GM12873 (cell line): ENCODE measurements around the gene DDX53.

Experiments
- TF ChIP-seq, protein P1 (sequence below): IDR thresholded peaks from 2 replicates; pipeline ENCODE4 v1.5.1; 2012; ENCODE audit warnings: low read depth, mild to moderate bottlenecking, moderate library complexity, low read length, control low read depth; ENCODE audit not compliant: insufficient read depth; ENCODE audit errors: missing control alignments

Gene DDX53

DNA sequence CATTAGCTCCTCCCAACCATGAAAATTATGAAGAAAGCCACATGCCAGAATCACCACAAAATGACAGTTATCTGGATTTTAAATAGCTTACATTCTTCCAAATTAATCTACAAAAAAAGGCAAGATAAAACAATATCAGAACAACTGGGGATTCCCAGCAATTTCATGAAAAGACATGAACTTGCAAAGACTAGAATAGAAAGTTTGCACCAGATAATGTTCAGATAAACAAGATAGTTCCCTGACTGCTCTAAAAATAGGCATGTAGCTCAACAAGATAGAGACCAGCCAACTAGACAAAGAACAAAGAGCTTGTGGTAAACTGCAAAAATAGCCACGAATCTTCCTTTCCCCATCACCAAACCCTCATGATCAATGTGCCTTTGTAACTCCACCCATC lies 30.3 kb upstream of the DDX53 start:
- TF ChIP-seq, protein P1, sequence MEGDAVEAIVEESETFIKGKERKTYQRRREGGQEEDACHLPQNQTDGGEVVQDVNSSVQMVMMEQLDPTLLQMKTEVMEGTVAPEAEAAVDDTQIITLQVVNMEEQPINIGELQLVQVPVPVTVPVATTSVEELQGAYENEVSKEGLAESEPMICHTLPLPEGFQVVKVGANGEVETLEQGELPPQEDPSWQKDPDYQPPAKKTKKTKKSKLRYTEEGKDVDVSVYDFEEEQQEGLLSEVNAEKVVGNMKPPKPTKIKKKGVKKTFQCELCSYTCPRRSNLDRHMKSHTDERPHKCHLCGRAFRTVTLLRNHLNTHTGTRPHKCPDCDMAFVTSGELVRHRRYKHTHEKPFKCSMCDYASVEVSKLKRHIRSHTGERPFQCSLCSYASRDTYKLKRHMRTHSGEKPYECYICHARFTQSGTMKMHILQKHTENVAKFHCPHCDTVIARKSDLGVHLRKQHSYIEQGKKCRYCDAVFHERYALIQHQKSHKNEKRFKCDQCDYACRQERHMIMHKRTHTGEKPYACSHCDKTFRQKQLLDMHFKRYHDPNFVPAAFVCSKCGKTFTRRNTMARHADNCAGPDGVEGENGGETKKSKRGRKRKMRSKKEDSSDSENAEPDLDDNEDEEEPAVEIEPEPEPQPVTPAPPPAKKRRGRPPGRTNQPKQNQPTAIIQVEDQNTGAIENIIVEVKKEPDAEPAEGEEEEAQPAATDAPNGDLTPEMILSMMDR, result no peak

DNA sequence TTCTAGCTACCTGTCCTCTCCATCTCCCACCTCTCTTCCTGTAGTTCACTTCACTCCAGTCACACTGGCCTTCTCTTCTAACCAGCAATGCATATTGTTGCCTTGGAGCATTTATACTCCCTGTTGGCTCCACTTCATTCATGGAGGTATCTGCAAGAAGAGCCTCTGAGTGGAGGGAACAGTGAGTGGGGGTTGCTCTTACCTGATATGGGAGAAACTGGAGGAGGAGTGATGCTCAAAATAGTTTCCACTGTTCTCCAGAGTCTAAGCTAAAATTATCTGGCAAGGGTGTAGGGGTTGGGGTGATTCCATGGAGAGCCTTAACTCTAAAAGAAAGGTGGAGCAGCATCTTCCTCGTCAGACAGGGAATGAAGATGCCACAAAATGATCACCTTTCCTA lies 28.9 kb upstream of the DDX53 start:
- TF ChIP-seq, protein P1, result no peak

DNA sequence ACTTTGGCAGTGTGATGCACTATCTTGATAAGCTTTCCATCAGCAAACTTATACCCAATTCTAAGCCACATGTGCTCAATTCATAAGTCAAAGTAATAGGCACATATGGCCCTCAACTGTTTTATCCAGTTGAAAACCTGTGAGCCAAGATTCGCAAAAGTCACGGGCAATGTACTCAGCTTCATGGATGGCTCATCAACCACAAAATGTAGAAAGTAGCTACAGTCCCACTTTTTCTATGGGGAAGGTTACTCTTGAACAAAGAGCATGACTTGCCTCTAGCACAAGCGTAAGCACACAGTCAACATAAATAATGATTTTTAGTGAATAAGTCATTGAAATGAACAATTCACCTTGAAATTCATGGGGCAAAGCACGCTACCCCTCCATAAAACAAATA lies 25.1 kb upstream of the DDX53 start:
- TF ChIP-seq, protein P1, result no peak

GRCh38 chrX:22975786-22976185 lies 24.0 kb upstream of the DDX53 start:
- TF ChIP-seq, protein P1, result no peak

DNA sequence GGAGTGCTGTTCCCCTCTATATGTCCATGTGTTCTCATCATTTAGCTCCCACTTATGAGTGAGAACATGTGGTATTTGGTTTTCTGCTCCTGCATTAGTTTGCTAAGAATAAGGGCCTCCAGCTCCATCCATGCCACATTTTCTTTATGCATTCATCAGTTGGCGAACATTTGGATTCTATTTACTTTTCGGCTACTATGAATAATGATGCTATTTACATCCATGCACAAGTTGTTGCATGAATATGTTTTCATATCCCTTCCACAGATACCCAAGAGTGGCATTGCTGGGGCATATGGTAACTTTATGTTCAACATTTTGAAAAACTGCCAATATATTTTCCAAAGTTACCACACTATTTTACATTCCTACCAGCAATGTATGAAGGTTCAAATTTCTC lies 13.8 kb upstream of the DDX53 start:
- TF ChIP-seq, protein P1, result no peak

DNA sequence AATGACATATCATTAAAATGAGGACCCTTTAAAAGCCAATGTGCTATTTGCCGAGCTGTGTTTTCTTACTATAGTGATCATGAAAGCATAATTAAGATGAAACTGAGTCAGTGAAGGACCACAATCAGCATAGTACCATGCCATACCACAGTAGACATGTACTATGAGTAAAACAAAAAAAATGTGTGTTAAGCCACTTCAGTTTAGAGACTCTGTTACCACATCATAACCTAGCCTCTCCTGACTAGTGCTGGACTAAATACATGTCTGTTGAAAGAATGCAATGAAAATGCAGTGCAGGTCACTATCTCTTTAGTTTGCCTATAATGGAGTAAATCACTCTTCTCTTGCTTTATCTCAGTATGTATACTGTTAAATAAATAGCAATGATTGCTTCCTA lies 12.3 kb upstream of the DDX53 start:
- TF ChIP-seq, protein P1, result no peak

GRCh38 chrX:23003116-23003515 lies 3.4 kb downstream of the DDX53 start:
- TF ChIP-seq, protein P1, result no peak

DNA sequence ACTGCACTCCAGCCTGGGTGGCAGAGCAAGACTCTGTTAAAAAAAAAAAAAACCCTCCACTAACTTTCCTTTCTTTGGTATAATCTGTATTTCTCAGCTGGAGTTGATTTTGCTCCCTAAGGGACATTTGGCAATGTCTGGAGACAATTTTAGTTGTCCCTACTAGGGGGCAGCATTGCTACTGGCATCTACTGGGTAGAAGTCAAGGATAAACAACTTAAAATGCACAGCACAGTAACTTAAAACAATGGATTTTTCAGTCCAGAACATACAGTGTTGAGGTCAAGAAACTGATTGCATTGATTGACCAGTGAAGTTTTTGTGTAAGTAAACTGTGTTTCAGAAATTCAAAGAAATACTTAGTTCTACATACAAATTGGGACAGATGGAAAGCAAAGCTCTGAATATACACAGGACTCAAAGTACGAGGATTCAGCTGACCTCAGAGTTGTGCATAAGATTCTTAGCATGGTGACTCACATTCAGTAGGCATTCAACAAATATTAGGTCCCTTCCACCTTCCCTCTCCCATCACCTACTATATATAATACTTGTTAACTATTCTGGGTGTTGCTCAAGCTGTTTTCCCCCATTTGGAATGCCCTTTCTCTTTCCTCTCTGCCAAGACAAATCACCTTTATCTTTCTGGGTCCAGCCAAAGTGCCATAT lies 8.8 kb downstream of the DDX53 start:
- TF ChIP-seq, protein P1, result peak; percentile 46
